ENCODE measurements around the gene PPP2R2C.

Gene PPP2R2C

GRCh38 chr4:6386091-6386490 lies 86.3 kb downstream of the PPP2R2C start:
- TF ChIP-seq CTCF (IDR thresholded peaks at IDR 0.05) = no peak
- Mint-ChIP-seq H3K27me3 (ENCODE audit: low read depth, poor library complexity) (peaks cover 26% of the 10 kb centered on the region), H3K36me3 (ENCODE audit: low read depth) (no peaks in the 10 kb centered on the region), H3K9me3 (no peaks in the 10 kb centered on the region), H3K4me1 (peaks cover 13% of the 10 kb centered on the region), H3K4me3 (no peak overlapping the region), H3K27ac (no peak overlapping the region)
- no peak for DNase-seq

GRCh38 chr4:6385288-6385687 lies 87.1 kb downstream of the PPP2R2C start:
- H3K27ac Mint-ChIP-seq = no peak overlapping the region
- peaks cover 12% of the 10 kb centered on the region for H3K4me1 Mint-ChIP-seq
- H3K36me3 Mint-ChIP-seq (ENCODE audit: low read depth) = no peaks in the 10 kb centered on the region
- H3K4me3 Mint-ChIP-seq = no peak overlapping the region
- DNase-seq = no peak
- H3K9me3 Mint-ChIP-seq = no peaks in the 10 kb centered on the region
- TF ChIP-seq CTCF (IDR thresholded peaks at IDR 0.05) = no peak
- H3K27me3 Mint-ChIP-seq (ENCODE audit: low read depth, poor library complexity) = peaks cover 31% of the 10 kb centered on the region

GRCh38 chr4:6384541-6384940 lies 87.9 kb downstream of the PPP2R2C start:
- no peak overlapping the region for H3K27ac Mint-ChIP-seq
- no peaks in the 10 kb centered on the region for H3K36me3 Mint-ChIP-seq (ENCODE audit: low read depth)
- TF ChIP-seq CTCF (IDR thresholded peaks at IDR 0.05) = no peak
- DNase-seq = no peak
- H3K27me3 Mint-ChIP-seq (ENCODE audit: low read depth, poor library complexity) = peaks cover 34% of the 10 kb centered on the region
- peaks cover 11% of the 10 kb centered on the region for H3K4me1 Mint-ChIP-seq
- H3K4me3 Mint-ChIP-seq = no peak overlapping the region
- no peaks in the 10 kb centered on the region for H3K9me3 Mint-ChIP-seq

- H3K36me3 Mint-ChIP-seq (ENCODE audit: low read depth) = no peaks in the 10 kb centered on the region
Measured at GRCh38 chr4:6383929-6384328, 88.5 kb downstream of the PPP2R2C start.

GRCh38 chr4:6383009-6383404 lies 89.4 kb downstream of the PPP2R2C start:
- TF ChIP-seq CTCF (IDR thresholded peaks at IDR 0.05) = no peak
- Mint-ChIP-seq H3K36me3 (ENCODE audit: low read depth) (no peaks in the 10 kb centered on the region), H3K9me3 (no peaks in the 10 kb centered on the region), H3K4me3 (no peak overlapping the region), H3K27me3 (ENCODE audit: low read depth, poor library complexity) (peaks cover 32% of the 10 kb centered on the region), H3K27ac (no peak overlapping the region), H3K4me1 (peaks cover 18% of the 10 kb centered on the region)
- DNase-seq = no peak

More at GRCh38 chr4:6383929-6384328, 88.5 kb downstream of the PPP2R2C start:
- no peak for TF ChIP-seq CTCF (IDR thresholded peaks at IDR 0.05)
- no peak overlapping the region for H3K27ac Mint-ChIP-seq
- H3K4me1 Mint-ChIP-seq = peaks cover 9% of the 10 kb centered on the region
- H3K9me3 Mint-ChIP-seq = no peaks in the 10 kb centered on the region
- no peak overlapping the region for H3K4me3 Mint-ChIP-seq
- peaks cover 31% of the 10 kb centered on the region for H3K27me3 Mint-ChIP-seq (ENCODE audit: low read depth, poor library complexity)
- DNase-seq = no peak

GRCh38 chr4:6381571-6382123 lies 90.8 kb downstream of the PPP2R2C start:
- DNase-seq = no peak
- Mint-ChIP-seq H3K36me3 (ENCODE audit: low read depth) (no peaks in the 10 kb centered on the region), H3K4me1 (peaks cover 23% of the 10 kb centered on the region), H3K4me3 (no peak overlapping the region), H3K9me3 (no peaks in the 10 kb centered on the region), H3K27ac (no peak overlapping the region), H3K27me3 (ENCODE audit: low read depth, poor library complexity) (peaks cover 32% of the 10 kb centered on the region)
- TF ChIP-seq CTCF (IDR thresholded peaks at IDR 0.05) = no peak
